22Rv1 (cell line): ENCODE results near the gene NFKBIA.

ENCODE experiments used
- CTCF ChIP-seq: fragments of 450-650 bp; IDR thresholded peaks from 2 replicates; pipeline ENCODE4 v1.5.1; 2017; ENCODE audit warnings: mild to moderate bottlenecking
- ZFX ChIP-seq: fragments of 450-650 bp; IDR thresholded peaks from 2 replicates; pipeline ENCODE4 v1.6.1; 2017; ENCODE audit warnings: antibody characterized with exemption, borderline replicate concordance

GRCh38 chr14:35366056-35366451 lies 38.5 kb downstream of the NFKBIA start:
- TF ChIP-seq CTCF (no peak), ZFX (no peak)
